HG03432 (cell line): ENCODE measurements around the gene SLC9A4.
A peak's percentile ranks its signal among the peaks of the same experiment; 100 is the strongest.

ENCODE experiments used
- ATAC-seq: cut with Tn5 transposase; IDR thresholded peaks from one replicate; pipeline ENCODE4 v1.9.1; 2021; ENCODE audit warnings: mild to moderate bottlenecking, moderate library complexity; ENCODE audit not compliant: unreplicated experiment

Gene SLC9A4

DNA sequence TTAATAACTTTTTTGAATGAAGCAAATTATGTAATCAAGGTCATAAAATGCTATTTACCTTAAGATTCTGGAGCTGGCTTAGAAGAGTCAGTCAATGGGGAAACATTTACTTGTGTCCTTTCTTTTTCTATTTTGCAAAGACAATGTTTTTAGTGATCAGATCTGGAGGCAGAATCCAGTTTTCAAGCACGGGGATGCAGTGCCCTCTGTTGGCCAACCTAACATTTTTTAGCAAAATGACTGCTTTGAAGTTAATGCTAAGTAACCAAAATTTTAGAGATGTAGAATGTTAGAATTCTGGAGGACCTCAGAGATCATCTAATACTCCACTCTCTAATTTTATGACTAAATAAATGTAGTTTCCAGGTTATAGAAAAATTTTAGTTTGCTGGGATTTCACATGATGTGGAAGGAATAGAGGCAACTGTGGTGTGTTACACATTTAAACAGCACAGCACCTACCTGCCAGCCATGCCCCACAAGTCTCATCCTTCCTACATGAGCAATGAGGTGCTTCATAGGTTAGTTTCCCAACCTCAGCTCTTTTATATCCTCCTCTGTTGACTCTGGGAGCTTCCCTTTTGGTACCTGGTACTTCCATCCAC, 23.6 kb upstream of the SLC9A4 start:
- ATAC-seq = peak; percentile 48

DNA sequence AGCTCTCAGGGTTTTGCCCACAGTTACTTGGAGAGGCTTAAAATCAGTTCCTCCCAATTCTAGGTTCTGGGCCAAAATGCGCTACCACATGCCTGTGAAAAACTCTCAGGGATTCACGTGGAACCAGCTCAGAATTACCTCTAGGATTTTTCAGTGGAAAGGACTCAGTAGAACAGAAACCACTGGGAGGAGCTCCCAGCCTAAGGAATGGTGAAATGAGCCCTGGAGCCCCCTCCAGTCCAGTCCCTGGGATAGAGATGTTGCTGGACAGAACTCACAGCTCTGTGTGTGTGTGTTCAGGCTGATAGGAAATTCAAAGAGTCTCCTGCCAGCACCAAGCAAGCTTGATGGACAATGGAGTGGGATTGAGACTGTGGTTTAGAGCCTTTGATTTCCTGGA, 21.1 kb upstream of the SLC9A4 start:
- ATAC-seq = no peak

DNA sequence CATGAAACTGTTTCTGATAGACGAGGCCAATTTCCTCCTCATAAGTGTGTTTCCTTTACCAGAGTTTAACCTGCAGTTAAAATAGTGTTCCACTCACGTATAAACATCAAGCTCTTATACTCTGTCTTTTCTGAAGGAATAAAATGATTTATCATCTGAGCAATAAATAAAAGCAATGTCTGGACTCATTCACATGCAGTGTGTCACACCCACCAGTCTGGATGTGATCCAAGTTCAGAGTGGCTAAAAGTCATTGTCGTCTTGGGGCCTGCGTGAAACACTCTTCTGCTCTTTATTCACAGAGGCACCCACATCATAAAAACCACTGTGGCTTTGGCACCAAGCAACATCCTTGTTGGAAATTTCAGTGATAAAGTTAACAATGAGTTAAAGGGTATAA, 19.5 kb upstream of the SLC9A4 start:
- ATAC-seq = no peak

DNA sequence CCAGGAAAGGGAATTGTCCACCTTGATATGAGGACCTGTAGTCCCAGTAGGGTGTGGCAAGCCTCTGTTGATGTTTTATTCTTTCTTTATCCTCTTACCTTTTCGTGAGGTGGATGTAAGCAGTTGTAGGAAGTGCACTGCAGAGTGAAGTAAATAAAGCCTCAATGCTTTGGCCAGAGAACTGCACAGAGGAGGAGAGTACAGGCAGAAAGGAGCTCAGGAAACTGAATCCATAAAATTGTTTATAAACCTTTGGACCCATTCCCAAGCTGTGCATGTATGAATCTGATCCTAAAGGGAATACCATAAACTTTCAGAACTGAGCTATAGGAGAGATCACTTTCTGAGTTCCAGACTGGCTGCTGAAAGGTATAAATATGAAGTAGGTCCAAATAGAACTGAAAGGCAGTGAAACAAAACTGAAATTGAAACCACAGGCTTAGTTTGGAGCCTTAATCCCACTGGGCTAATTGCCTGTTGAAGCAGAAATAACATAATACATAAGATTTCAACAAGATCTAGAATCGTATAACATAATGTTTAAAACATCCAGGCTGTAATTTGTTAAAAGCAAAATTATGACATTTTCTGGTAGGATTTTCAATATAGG, 17.9 kb upstream of the SLC9A4 start:
- ATAC-seq = no peak

DNA sequence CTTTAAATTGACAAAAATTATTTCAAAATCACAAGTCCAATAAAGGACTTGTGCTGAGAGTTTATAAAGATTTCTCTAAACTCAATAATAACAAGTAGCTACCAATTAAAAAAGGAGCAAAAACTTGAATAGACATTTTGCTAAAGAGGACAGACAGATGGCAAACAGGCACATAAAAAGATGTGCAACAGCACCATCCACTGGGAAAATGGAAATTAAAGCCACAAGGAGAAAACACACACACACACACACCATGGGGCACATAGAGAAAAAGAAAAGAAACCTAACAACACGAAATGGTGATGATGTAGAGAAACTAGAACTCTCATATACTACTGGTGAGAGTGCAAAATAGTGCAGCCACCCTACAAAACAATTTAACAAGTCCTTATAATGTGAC, 12.6 kb upstream of the SLC9A4 start:
- no peak for ATAC-seq

DNA sequence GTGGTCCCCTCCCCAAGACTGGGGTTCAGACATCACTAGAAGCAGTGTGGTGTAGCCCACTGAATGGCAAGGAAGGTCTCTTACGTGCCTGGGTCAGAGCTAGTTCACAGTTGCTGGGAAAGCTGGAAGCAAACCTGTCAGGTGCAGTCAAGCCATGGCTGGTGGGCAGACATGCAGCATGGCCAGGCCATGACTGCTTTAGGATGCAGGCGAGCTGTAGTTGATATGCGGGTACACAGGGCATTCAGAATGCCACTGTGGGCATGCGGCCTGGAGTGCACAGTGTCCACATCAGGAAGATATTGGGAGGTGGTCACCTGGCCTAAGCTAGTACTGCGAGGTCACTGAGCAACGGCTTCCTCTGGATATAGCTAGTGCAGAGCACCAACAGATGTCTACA, 11.8 kb upstream of the SLC9A4 start:
- no peak for ATAC-seq

DNA sequence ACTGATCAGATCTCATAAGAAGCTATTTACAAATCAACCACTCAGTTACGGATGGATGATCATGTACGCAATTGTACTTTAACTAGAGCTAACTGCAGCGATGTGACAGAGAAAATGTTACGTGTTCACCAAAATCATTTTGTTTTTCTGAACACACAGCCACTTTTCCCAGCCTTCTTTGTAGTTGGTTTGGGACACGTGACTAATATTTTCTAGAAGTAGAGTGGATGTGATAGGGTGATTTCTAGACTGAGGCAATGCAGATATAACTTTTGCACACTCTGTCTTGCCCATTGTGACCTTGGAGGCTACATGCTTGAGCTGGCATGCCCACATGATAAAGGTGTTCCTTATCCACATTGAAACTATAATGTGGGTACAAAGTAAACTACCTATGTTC, 9.9 kb upstream of the SLC9A4 start:
- ATAC-seq = no peak

DNA sequence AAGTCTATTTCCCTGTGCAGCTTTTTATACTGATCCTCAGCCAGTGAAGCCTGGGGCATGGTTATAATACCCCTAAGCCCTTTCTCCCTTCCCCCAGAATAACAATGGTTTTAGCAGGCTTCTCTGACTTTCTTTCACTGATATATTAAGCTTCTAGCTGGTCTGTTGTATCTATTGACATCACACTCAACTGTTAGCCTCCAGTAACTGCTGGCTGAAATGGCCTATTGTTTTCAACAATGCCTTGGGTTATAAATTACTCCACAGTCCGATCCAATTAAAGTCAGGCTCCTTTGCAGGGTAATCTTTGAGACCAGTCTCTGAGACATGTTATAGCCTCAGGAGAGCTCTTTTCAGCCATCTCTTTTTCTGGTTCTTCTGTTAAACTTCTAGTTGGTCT, 2.9 kb upstream of the SLC9A4 start:
- ATAC-seq = no peak

DNA sequence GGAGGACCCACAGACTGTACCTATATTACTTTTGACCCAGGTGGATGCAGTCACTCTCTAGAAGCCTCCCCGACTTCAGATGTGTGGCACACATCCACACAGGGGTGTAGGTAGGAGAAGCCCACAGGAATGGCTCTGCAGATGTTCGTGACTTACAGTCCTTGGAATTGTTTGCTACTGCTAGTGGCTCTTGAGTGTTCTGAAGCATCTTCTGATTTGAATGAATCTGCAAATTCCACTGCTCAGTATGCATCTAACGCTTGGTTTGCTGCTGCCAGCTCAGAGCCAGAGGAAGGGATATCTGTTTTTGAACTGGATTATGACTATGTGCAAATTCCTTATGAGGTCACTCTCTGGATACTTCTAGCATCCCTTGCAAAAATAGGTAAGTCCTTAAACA, 605 bp downstream of the SLC9A4 start:
- ATAC-seq = no peak

DNA sequence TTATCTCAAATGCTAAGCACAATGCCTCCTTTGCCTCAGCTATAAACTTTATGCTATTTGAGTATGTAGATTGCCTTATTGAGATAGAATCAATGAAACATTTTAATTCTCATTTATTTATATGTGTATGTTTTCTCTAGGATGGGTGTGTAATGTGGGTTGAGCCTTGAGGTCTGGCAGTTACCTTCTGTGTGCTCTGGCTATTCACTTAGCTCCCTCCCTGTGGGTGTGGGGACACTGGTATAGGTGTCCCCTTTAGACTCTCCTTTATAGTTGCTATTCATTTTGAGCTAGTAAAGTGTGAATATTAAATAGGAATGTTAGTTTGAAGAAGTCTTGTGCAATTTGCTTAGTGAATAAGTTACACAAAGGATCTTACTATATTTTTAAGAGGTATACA, 1.8 kb downstream of the SLC9A4 start:
- ATAC-seq = no peak

DNA sequence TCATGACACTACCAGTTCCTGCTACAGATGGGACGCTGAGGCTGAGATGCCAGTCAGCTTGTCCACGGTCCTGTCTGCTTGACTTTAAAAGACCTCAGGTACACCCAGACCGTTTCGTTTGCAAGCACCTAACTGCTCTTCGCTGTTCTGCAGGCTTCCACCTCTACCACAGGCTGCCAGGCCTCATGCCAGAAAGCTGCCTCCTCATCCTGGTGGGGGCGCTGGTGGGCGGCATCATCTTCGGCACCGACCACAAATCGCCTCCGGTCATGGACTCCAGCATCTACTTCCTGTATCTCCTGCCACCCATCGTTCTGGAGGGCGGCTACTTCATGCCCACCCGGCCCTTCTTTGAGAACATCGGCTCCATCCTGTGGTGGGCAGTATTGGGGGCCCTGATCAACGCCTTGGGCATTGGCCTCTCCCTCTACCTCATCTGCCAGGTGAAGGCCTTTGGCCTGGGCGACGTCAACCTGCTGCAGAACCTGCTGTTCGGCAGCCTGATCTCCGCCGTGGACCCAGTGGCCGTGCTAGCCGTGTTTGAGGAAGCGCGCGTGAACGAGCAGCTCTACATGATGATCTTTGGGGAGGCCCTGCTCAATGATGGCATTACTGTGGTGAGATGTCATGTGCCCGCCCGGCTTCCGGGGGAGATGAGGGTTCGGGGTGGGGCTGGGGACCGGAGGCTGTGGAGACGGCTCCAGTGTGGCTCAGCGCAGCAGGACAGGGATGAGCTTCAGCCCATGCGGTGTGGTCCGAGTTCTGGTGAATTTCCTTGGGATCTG, 5.9 kb downstream of the SLC9A4 start:
- no peak for ATAC-seq

DNA sequence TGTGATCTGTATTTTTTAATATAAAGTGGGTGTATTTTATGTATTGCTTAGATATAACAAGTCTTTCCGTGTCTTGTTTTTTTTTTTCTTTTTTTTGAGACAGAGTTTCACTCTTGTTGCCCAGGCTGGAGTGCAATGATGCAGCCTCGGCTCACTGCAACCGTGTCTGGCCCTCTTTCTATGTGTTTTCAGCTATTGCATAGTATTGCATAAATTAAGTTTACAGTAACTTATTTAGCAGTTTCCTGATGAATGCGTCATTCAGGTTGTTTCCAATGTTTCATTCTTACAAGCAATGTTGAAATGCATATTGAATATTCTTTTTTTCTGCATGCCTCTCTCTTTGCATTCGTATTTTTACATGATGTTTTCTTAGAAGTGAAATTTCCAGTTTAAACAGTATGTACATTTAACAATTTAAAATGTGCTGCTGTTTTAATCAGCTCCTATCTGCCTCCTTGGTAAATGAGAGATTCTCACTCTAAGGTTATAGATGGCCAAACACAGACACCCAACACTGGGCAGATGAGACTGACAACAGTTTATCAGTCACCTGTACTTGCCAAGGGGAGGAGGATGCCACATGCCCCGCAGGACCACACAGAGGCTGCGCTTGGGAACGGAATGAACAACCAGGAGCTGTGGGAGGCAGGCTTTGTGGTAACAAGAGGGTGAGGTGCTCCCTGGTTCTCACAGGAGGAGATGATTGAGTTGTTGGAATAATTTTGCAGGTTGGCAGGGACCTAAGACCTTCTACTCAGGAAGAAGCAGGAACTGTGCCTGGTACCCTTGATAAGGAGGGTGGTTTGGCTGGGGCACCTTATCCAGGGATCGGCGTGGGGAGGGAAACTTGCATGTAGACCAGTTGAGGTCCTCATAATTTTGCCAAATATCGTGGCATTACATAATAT, 7.5 kb downstream of the SLC9A4 start:
- no peak for ATAC-seq

DNA sequence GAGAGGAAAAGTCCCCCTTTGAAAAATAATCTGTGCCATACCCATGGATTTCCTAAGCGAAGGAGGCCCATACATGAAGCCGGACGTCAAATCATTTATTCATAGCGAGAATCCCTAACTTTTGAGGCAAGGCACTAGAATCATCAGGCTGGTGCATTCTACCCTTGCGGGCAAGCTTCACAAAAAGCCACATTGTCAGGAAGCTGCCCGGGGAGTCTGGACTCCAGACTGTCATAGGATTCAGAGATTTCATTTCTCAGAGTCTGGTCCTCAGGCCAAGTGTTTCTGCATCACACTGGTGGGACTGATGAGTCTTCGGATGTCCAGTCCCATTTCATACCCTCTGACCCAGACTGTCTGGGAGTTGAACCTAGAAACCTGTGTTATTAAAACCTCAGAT, 8.9 kb downstream of the SLC9A4 start:
- no peak for ATAC-seq

DNA sequence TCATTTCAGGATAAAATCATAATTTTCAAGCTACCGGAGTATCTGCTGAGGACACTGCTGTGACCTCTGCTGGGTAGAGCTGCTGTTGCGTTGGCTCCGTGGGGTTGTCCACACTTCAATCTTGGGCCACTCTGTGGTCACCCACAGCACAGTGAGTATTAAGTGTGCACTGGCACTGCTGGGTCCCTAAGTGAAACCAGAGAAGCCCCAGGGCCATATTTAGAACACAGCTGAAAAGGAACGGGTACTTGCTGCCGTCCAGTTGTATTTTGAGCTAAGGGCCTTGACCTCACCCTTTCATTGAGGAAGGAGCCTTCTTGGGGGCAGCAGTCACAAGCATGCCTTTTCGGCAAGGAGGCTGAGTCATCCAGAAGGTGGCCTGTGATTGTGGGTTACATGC, 10.1 kb downstream of the SLC9A4 start:
- ATAC-seq = no peak

DNA sequence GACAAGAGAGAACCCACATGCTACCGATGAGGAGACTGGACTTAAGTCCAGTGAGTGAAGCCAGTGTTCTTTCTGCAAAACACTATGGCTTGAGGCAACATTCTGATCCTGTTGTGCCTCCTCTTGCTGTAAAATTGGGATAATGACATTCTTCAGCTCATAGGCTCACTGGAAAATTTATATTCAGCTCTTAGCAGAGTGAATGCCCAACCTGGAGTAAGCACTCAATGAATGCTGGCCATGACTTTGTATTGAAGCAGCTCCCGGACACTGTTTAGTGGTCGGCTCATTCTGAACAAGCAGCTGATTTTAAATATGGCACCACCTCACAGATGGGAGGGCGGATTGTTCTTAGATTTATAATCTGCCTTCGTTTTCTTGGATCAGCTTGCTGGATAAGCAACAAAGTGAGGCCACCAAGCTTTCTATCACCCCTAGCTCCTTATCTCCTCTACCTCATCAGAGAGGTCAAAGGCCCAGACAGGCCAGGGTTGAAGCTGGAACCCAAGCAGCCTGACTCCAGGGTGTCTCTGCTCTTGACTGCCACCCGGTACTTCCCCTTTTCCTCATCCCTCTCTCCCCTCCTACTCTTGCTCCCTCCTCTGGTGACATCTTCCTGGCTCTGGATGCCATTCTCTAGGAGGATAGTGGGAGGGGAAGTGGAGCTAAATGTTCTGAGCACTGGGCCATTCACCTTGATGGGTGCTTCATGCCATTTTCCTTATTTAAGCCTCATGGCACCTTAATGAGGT, 11.5 kb downstream of the SLC9A4 start:
- no peak for ATAC-seq

DNA sequence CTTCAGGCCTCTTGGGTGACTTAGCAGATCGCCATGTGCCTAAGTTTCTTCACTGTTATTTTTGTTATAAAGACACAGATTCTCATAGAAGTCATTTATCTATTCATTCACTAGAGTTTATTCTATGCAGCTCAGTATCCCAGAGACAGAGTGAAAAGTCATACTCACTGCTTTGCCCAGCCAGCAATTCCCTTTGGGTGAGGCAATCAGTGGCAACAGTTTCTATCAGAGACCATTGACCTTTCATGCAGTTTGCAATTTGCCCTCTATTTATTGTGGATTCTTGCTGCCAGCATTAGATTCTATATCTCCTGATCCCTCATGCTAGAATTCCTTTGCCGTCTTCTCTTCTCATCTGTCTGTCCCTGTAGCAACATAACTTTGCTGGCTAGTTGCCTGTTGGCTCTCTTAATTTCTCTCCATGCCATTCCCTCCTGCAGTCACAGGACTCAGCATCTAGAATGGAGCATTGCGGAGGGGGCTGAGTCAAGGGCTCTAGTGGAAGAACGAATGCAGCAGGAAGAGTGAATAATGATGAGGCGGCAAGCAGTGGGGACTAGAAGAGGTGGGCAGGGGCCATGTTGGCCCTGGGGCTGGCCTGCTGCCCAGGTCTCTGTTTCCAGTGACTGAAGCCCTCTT, 12.2 kb downstream of the SLC9A4 start:
- ATAC-seq = no peak

DNA sequence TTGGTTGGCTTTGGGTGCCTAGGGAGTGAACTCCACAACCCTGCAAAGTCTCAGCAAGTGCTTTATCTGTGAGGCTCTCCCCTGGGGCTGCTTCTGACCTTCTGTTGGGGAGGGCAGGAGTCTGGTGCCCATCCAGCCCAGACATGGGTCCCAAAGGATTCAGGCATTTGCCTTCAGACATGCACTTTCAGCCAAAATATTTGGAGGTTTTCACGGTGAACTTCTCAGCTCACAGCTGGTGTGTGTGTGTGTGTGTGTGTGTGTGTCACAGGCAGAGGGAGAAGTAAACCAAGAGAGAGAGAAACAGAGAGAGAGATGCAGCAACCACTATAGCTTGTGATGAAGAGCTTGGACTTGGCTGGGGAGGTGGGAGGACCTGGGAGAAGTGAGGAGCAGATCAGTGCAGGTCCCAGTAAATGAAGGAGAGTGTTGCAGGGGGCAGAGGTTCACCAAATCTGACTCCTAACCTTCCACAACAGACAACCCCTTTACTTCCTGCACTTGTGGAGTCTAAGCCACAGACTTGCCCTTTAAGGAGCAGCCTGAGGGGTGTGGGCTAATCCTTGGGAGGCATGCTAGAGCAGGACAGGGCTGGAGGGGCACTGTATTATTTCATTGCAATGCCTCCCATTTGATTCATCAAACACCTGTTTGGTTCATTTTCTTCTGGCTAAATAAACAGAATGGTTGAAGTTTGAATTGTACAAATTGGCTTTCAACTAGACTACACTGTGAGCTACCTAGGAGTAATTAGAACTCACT, 14.1 kb downstream of the SLC9A4 start:
- ATAC-seq = no peak

DNA sequence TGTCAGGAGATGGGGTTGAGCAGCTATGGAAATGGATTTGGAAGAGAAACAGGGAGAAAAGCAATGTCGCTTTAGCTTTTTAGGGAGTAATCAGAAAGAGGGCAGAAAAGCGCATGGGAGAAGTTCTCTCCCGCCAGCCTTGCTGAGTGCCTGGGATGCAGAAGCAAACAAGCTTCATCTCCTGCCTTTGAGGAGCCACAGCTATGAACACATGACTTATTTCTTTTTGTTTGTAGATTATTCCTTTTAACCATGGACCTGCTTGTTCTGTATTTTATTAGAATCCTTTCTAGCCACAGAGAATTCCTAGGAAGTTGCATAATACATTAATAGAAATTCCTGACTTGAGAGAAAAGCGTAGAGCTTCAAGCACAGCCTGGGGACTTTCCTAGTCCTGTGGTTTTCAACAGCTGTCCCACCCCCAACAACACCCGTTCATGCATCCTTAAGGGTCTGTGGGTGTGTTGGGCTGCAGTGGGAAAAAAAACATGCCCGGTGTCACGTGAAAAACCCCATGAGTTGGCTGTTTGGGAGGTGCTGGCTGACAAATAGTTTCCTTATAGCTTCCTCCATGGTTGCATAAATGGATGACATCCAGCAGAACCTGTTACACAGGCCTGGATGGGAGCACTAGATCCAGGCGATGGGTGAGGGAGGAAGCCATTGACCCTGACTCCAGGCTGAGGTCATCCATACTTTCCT, 14.9 kb downstream of the SLC9A4 start:
- ATAC-seq = no peak

DNA sequence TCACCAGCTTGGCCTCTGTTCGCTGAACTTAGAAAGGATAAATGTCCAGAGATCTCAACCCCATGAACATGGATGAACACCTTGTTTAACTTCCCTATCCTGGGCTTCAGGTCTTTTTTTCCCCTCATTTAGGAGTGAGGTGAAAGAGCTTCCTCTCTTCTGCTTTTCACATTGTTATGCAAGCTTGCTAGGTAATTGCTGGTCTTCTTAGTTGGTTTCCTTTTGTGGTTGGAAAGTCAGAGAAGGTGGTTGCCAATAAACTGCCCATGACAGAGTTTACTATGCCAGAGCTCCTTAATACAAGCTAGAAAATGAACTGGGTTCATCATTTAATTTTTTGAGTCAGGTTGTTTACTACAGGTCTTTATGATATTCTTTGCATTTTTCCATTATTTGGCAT, 16.6 kb downstream of the SLC9A4 start:
- ATAC-seq = no peak
